ENCODE data around the gene TMEM63A.

The TMEM63A gene

DNA sequence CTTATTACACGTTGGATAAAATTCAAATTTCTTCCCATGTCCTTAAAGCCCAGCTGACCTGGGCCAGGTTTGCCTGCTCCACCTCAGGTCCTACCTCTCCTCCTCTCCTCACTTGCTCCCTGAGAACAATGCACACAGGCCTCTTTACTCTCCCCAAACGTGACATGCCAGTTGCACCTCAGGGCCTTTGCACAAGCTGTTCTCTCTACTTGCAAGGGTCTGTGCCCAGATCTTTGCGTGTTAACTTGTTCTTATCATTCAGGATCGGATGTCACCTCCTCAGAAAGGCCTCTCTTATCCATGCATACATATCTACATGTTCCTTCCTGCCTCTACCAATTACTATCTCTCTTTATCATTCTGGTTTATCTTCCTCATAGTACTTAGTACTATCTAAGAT lies 21.4 kb upstream of the TMEM63A start:
- H3K4me3 ChIP-seq (ENCODE audit: low read length): no peak overlapping the region
- no peaks in the 10 kb centered on the region for H3K36me3 ChIP-seq (ENCODE audit: control insufficient read depth, insufficient read depth, low read length)
- H3K27ac ChIP-seq (ENCODE audit: low read depth, low read length): no peak overlapping the region
- H3K9ac ChIP-seq (ENCODE audit: low read length): no peak overlapping the region
- no peaks in the 10 kb centered on the region for H3K27me3 ChIP-seq (ENCODE audit: control insufficient read depth, insufficient read depth, low read length)
- no peaks in the 10 kb centered on the region for H3K4me1 ChIP-seq (ENCODE audit: control insufficient read depth, insufficient read depth, low read length)

DNA sequence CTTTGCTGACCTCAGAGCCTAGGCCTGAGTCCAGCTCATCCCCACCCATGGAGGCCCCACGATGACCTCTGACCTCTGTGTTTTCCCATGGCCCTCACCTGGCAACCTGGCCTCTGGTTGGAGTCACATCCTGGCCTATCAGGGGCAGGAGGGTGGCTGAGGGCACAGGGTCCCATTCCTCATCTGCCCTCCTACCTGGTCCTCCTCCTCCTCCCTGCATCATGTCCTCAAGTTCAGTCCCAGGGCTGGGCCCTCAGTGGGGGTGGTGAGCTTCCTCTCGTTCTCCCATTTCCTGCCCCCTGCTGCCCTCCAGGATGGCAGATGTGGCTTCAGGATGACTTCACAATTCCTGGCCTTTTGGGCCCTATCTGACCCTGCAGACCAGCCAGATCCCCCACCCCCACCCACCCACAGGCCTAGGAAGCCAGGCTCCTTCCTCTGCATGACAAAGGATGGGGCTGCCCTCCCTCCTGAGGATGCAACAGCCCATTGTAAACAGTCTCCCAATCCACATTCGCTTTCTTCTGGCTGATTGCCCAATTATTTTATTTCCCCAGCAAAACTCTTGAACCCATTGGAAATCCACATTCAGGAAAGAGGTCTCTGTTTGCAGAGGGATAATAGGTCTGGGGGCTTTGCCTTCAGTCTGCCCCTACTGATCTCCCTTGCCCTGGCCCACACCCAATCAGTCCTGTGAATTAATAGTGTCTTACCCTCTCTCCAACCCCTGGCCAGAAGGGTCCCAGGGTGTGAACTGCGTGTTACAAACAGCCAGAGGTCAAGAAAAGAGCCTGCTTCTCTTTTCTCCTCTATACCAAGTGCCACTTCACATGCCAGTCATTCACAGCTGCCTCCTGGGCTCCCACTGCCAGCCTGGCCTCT lies 17.1 kb upstream of the TMEM63A start:
- Histone ChIP-seq H3K4me3 (ENCODE audit: low read length) (no peak overlapping the region), H3K4me1 (ENCODE audit: control insufficient read depth, insufficient read depth, low read length) (no peaks in the 10 kb centered on the region), H3K36me3 (ENCODE audit: control insufficient read depth, insufficient read depth, low read length) (no peaks in the 10 kb centered on the region), H3K27ac (ENCODE audit: low read depth, low read length) (no peak overlapping the region), H3K27me3 (ENCODE audit: control insufficient read depth, insufficient read depth, low read length) (no peaks in the 10 kb centered on the region), H3K9ac (ENCODE audit: low read length) (no peak overlapping the region)

DNA sequence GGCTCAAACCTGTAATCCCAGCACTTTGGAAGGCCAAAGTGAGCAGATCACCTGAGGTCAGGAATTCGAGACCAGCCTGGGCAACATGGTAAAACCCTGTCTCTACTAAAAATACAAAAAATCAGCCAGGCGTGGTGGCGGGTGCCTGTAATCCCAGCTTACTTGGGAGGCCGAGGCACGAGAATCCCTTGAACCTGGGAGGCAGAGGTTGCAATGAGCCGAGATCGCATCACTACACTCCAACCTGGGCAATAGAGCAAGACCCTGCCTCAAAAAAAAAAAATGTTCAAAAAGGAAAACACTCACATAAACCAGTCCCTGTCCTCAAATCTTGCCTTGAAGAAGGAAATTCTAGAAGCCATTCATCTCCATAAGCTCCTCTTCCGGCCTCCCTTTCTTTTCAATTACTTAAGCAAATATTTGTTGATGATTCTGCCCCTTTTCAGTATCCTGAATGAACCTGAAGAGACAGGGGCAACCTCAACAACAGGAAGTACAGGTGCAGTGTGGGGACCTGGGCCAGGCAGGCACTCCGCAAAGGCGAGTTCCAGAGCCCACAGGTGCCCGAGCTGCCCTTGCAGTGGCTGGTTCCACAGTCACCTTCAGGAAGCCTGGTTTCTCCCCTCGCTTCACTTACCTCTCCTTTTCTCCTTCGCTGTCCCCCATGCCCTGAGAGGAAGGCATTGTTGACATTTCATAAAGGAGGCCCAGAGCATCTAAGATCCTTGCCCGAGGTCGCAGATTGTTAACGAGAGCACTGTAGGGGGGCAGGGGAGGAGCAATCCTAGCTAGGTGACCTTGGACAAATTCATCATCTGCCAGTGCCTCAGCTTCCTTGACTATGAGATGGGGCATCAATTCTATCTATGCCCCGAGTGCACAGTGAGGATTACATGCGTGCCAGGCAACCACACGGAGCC lies 15.7 kb upstream of the TMEM63A start:
- Histone ChIP-seq H3K36me3 (ENCODE audit: control insufficient read depth, insufficient read depth, low read length) (no peaks in the 10 kb centered on the region), H3K4me1 (ENCODE audit: control insufficient read depth, insufficient read depth, low read length) (no peaks in the 10 kb centered on the region), H3K27me3 (ENCODE audit: control insufficient read depth, insufficient read depth, low read length) (no peaks in the 10 kb centered on the region), H3K27ac (ENCODE audit: low read depth, low read length) (no peak overlapping the region), H3K9ac (ENCODE audit: low read length) (no peak overlapping the region), H3K4me3 (ENCODE audit: low read length) (no peak overlapping the region)

DNA sequence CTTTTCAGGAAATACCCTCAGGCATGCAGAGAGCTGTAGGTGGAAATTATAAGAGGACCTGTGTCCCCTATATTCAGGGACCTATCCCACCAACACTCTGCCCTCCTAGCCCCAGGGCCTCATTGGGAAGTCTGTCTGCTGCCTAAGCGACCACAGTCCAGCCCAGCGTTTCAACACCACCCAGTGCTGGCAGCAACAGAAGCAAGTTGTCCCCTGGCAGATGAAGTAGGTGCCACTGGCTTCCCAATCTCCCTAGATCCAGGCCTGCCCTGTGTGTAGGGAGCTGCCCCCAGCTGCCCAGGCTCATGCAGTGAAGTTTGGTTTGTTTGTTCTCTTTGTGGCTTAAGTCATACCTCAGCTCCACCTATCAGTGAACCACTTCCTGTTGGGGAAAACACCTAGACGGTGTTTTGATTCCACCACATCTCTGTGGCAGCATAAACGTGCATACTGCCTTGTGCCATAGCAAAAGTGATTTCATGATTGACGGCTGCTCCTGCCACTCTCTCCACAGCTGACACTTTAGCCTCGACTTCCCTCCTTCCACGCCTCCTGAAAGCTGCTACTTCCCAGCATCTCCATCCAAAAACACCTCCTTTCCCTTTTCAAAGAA lies 14.9 kb upstream of the TMEM63A start:
- Histone ChIP-seq H3K27me3 (ENCODE audit: control insufficient read depth, insufficient read depth, low read length) (no peaks in the 10 kb centered on the region), H3K4me3 (ENCODE audit: low read length) (no peak overlapping the region), H3K27ac (ENCODE audit: low read depth, low read length) (no peak overlapping the region), H3K9ac (ENCODE audit: low read length) (no peak overlapping the region), H3K4me1 (ENCODE audit: control insufficient read depth, insufficient read depth, low read length) (no peaks in the 10 kb centered on the region), H3K36me3 (ENCODE audit: control insufficient read depth, insufficient read depth, low read length) (no peaks in the 10 kb centered on the region)

DNA sequence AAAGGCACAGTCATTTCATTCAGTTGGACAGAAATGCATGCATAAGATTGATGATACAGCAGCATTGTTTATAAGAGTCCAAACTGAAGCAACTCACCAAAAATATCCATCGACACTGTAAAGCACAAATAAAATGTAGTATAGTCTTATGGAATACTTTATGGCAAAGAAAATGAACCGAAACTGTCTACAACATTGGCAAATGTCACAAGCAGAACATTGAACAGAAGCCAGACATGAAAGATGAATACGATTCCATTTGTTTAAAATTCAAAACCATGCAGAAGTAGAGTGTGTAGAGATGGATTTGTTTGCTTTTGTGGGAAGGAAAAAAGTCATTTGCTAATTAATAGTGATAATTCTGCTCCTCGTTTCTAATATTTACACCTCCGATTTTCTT lies 14.3 kb upstream of the TMEM63A start:
- H3K4me3 ChIP-seq (ENCODE audit: low read length): no peak overlapping the region
- H3K36me3 ChIP-seq (ENCODE audit: control insufficient read depth, insufficient read depth, low read length): no peaks in the 10 kb centered on the region
- no peak overlapping the region for H3K9ac ChIP-seq (ENCODE audit: low read length)
- no peaks in the 10 kb centered on the region for H3K27me3 ChIP-seq (ENCODE audit: control insufficient read depth, insufficient read depth, low read length)
- H3K4me1 ChIP-seq (ENCODE audit: control insufficient read depth, insufficient read depth, low read length): no peaks in the 10 kb centered on the region
- H3K27ac ChIP-seq (ENCODE audit: low read depth, low read length): no peak overlapping the region

DNA sequence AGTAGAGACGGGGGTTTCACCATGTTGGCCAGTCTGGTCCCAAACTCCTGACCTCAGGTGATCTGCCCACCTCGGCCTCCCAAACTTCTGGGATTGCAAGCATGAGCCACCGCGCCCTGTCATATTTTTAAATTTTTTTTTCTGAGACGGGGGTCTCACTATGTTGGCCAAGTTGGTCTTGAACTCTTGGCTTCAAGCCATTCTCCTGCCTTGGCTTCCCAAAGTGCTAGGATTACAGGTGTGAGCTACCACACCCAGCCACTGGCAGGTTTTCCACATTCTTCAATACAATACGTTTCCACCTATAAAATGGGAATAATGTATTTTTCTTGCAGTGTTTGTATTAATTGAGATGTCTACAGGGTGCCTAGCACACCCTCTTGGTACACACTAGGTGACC lies 10.1 kb upstream of the TMEM63A start:
- Histone ChIP-seq H3K27ac (ENCODE audit: low read depth, low read length) (no peak overlapping the region), H3K36me3 (ENCODE audit: control insufficient read depth, insufficient read depth, low read length) (no peaks in the 10 kb centered on the region), H3K4me1 (ENCODE audit: control insufficient read depth, insufficient read depth, low read length) (no peaks in the 10 kb centered on the region)

DNA sequence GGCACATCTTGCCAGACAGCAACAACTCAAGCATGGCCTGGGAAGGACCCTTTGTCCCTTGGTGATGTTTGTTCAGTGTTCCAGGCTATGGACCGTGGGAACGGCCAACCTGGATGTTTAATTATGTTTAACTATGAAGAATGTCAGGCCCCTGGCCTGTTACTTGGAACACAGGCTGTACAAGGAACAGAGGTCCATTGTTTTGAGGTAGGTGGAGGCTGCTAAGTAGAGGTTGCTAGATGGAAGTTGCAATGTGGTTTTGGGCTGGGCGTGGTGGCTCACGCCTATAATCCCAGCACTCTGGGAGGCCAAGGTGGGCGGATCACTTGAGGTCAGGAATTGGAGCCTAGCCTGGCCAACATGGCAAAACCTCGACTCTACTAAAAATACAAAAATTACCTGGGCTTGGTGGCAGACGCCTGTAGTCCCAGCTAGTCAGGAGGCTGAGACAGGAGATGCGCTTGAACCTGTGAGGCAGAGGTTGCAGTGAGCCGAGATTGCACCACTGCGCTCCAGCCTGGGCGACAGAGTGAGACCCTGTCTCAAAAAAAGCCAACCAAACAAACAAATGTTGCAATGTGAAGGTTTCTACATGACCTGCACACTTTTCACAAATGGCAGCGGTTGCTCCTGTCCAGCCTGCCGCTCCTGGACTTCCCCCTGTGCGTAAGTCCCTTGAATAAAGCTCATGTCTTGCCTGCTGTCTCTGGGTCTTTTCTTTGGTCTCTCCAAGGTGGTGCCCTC lies 9.2 kb upstream of the TMEM63A start:
- Histone ChIP-seq H3K27ac (ENCODE audit: low read depth, low read length) (no peak overlapping the region), H3K36me3 (ENCODE audit: control insufficient read depth, insufficient read depth, low read length) (no peaks in the 10 kb centered on the region), H3K4me1 (ENCODE audit: control insufficient read depth, insufficient read depth, low read length) (no peaks in the 10 kb centered on the region), H3K4me3 (ENCODE audit: low read length) (no peak overlapping the region), H3K9ac (ENCODE audit: low read length) (no peak overlapping the region), H3K27me3 (ENCODE audit: control insufficient read depth, insufficient read depth, low read length) (no peaks in the 10 kb centered on the region)

More for the DNA sequence above, 10.1 kb upstream of the TMEM63A start:
- Histone ChIP-seq H3K9ac (ENCODE audit: low read length) (no peak overlapping the region), H3K27me3 (ENCODE audit: control insufficient read depth, insufficient read depth, low read length) (no peaks in the 10 kb centered on the region), H3K4me3 (ENCODE audit: low read length) (no peak overlapping the region)

DNA sequence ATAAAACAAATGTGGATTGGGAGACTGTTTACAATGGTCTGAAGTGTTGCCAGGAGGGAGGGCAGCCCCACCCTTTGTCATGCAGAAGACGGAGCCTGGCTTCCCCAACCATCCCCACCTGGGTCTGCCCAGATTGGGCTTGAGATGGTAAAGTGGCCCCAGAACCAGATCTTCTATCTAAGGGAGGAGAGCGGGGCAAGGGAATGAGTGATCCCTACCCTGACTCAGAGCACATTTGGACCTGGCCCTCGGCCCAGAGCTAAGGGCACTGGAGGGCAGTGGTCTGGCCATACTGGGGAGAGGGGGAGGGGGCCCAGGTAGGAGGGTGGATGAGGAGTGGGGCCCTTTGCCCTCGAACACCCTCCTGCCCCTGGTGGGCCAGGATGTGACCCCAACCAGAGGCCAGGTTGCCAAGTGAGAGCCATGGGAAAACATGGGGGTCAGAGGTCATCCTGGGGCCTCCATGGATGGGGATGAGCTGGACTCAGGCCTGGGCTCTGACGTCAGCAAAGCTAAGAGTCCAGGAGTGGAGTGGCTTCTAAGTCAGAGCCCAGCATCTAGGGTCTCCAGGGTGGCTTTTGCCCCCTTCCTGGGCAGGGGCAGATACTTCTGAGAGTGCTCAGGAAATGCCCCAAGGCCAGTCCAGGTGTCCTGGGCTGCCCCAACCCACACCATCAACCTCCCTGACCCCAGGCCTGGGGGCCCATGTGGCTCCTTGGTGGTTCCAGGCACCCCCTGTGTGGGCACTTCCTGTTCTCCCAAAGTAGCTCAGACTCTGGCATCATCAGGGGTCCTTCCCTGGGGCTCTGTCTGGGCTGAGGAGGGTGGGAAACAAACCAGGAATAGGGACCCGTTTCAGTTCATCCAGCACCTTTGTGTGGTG lies 8.4 kb upstream of the TMEM63A start:
- Histone ChIP-seq H3K27me3 (ENCODE audit: control insufficient read depth, insufficient read depth, low read length) (no peaks in the 10 kb centered on the region), H3K4me3 (ENCODE audit: low read length) (no peak overlapping the region), H3K36me3 (ENCODE audit: control insufficient read depth, insufficient read depth, low read length) (no peaks in the 10 kb centered on the region), H3K9ac (ENCODE audit: low read length) (no peak overlapping the region), H3K27ac (ENCODE audit: low read depth, low read length) (no peak overlapping the region), H3K4me1 (ENCODE audit: control insufficient read depth, insufficient read depth, low read length) (no peaks in the 10 kb centered on the region)

DNA sequence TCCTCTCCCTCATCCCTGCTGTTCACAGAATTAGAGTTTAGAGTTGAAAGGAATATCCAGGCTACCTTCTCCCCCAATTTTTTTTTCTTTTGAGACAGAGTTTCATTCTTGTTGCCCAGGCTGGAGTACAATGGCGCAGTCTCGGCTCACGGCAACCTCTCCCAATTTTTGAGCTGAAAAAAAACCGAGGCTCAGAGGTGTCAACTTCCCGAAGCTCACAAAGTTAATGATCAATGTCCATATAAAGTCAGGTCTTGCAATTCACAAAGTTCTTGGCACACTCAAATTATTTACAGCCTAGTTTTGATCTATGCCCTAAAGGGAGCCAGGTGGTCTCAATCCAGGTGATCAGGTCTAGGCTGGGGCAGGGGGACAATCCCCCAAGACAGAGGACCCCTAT lies 7.6 kb upstream of the TMEM63A start:
- Histone ChIP-seq H3K9ac (ENCODE audit: low read length) (no peak overlapping the region), H3K4me3 (ENCODE audit: low read length) (no peak overlapping the region), H3K27ac (ENCODE audit: low read depth, low read length) (no peak overlapping the region), H3K36me3 (ENCODE audit: control insufficient read depth, insufficient read depth, low read length) (no peaks in the 10 kb centered on the region), H3K27me3 (ENCODE audit: control insufficient read depth, insufficient read depth, low read length) (no peaks in the 10 kb centered on the region), H3K4me1 (ENCODE audit: control insufficient read depth, insufficient read depth, low read length) (no peaks in the 10 kb centered on the region)

DNA sequence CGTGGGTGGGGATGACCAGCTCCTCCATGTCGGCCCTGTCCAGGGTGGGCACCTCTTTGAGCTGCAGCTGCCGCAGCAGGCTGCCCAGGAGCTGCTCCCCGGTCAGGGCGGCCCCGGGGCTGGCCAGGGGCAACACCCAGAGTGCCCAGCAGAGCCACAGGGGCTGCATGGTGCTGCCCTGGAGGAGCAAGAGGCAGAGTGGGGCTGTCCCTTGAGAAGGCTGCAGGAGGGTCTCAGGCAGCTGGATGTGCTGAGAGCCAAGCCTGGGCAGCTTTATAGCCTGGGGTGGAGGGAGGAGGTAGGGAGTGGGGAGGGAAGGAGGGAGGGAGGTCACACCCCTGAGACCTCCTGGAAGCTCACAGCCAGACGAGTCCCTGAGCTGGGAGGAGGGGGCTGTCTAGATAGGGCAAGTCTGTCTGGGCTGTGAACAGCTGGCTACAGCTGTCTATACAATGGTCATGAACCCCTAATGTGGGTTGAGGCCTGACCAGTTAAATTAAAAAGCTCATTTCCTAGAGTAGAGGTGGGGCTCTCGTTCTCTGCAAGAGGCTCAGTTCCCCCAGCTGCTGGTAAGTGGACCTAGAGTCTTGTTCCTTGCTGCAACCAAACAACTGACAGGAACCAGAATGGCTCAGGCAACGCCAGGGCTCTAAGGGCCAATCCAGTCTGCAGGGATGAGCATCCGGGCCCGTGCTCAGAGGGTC lies 6.9 kb upstream of the TMEM63A start, which contains the start of gene LEFTY1:
Gene LEFTY1 (minus strand): TSS at position 249 of the 704 bp plus-strand sequence. CDS start 80 bp downstream, at position 169.
- no peaks in the 10 kb centered on the region for H3K36me3 ChIP-seq (ENCODE audit: control insufficient read depth, insufficient read depth, low read length)
- no peak within 1 kb of the TSS for H3K9ac ChIP-seq (ENCODE audit: low read length)
- H3K4me3 ChIP-seq (ENCODE audit: low read length): peak within 1 kb of the TSS; percentile 47
- no peak within 1 kb of the TSS for H3K27ac ChIP-seq (ENCODE audit: low read depth, low read length)
- H3K4me1 ChIP-seq (ENCODE audit: control insufficient read depth, insufficient read depth, low read length): no peaks in the 10 kb centered on the region
- H3K27me3 ChIP-seq (ENCODE audit: control insufficient read depth, insufficient read depth, low read length): no peaks in the 10 kb centered on the region

Data from rectal smooth muscle tissue (tissue), 1 donor.